IPS-NIHi11 (cell line): Measurements from ENCODE around the gene YIPF7.

Experiments
- DNase-seq: peaks from one replicate; pipeline ENCODE4 v3.0.0; 2012; ENCODE audit warnings: mixed read lengths, low spot score

The YIPF7 gene

DNA sequence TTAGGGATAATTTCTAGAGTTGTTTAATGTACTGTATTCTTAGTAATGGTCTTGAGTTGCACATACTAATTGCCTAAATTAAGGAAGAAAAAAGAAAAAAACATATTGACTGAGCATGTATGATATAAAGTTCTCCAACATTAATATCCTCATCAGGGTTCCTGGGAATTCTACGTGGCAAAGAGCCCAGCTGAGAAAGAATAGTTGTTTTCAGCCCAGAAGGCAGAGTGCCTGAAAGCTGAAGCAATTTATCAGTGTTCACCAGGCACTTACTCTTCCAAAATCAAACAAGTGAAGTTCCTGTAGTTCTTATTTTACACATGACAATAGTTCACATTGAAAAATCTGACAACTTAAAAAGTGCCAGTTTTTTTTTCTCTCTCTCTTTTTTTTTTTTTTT lies 27.7 kb downstream of the YIPF7 start:
- DNase-seq = no peak

GRCh38 chr4:44616621-44617020 lies 34.8 kb downstream of the YIPF7 start:
- no peak for DNase-seq

- peak; percentile 26 for DNase-seq
These were observed 68.0 kb downstream of the YIPF7 start for GRCh38 chr4:44583393-44583792.

GRCh38 chr4:44580231-44580630 lies 71.2 kb downstream of the YIPF7 start:
- DNase-seq = no peak

DNA sequence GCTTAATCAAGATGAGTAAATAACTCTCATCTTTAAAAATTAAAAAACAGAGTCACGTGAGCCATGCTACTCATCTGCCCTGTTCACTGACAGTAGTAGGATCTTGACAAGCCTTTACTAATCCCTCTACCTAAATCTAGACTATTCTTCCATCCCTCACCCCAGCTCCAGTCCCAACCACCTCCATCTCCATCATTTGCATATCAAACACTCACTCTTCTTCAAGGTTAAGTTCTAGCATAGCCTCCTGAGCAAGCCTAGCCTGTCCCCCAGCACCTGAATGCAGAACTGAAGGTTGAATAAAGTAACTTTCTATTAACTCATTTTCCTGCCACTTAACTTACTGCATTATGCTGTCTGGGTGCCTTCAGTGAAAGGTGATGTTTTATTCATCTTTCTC lies 72.5 kb downstream of the YIPF7 start:
- no peak for DNase-seq
